C4-2B (cell line): ENCODE data around the gene CTTNBP2NL.

ENCODE experiments used
- CTCF ChIP-seq: fragments of 450-650 bp; conservative IDR thresholded peaks from 2 replicates; pipeline ENCODE4 v1.5.1; 2017; ENCODE audit warnings: mild to moderate bottlenecking
- ZFX ChIP-seq: fragments of 450-650 bp; IDR thresholded peaks from 2 replicates; pipeline ENCODE4 v1.6.1; 2017

- TF ChIP-seq CTCF (no peak), ZFX (no peak)
Measured at GRCh38 chr1:112370996-112371395, 25.0 kb upstream of the CTTNBP2NL start.
